Measurements from ENCODE around the gene CD2BP2. TPM values are rescaled to one million over a fixed set of nuclear protein-coding genes. Genes with fewer than 3 reads are reported as not detected.

The CD2BP2 gene
- total and polyA plus RNA-seq, 2 donors (not counting 1 experiment from before 2014, with no cell fraction given) = 35.2 to 45.5 TPM

DNA sequence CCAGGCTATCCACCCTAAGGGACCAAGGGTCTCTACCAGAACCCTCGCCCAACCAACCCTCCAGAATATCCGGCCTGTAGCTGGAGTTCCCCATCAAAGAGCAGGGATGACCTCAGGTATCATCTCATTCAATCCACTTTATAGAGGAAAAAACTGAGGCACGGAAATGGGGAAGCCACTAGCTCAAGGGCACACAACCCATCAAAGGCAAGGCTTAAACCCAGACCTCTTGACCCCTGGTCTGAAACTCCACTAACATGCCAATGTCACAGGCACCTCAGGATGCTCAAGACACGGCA is 13.6 kb upstream of the CD2BP2 start:
- peak overlapping the region; percentile 68 for H3K9ac ChIP-seq (ENCODE audit: insufficient read depth, low read length)
- no peaks in the 10 kb centered on the region for H3K9me3 ChIP-seq (ENCODE audit: control insufficient read depth, insufficient read depth, low read depth, low read length)
- peak overlapping the region; percentile 84 to 92 (median 88) for H3K4me3 ChIP-seq (replicated peaks in 1 of 4; ENCODE audit: control extremely low read depth in 1 of 4, insufficient read depth in 1 of 4, low read depth in 3 of 4, low read length in 4 of 4)
- TF ChIP-seq CTCF (conservative IDR thresholded peaks at IDR 0.05 in 1 of 2, IDR thresholded peaks at IDR 0.05 in 1 of 2; ENCODE audit: low read depth in 1 of 2, low read length in 2 of 2) = no peak
- no peak for TF ChIP-seq EZH2 (IDR thresholded peaks at IDR 0.05; ENCODE audit: low read length, missing control alignments)
- peaks cover 61% of the 10 kb centered on the region for H3K79me2 ChIP-seq (ENCODE audit: control insufficient read depth, insufficient read depth, low read length)
- no peak for DNase-seq (ENCODE audit: low read depth in 2 of 2)
- no peaks in the 10 kb centered on the region for H3K27me3 ChIP-seq (ENCODE audit: control insufficient read depth, insufficient read depth, low read length)
- no peaks in the 10 kb centered on the region for H3K36me3 ChIP-seq (ENCODE audit: control insufficient read depth, insufficient read depth, low read length)
- peak overlapping the region; percentile 48 for H3K27ac ChIP-seq (ENCODE audit: insufficient read depth, low read length)
- H2AFZ ChIP-seq (ENCODE audit: low read length) = no peak overlapping the region
- peaks cover 4% of the 10 kb centered on the region for H3K4me1 ChIP-seq (ENCODE audit: control insufficient read depth, extremely low read depth, insufficient read depth, low read length)
- H4K20me1 ChIP-seq (ENCODE audit: control insufficient read depth, extremely low read depth, insufficient read depth, low read length) = no peaks in the 10 kb centered on the region
- H3K4me2 ChIP-seq (ENCODE audit: extremely low read depth, insufficient read depth, low read length) = peak overlapping the region; percentile 94

- TF ChIP-seq EZH2 (IDR thresholded peaks at IDR 0.05; ENCODE audit: low read length, missing control alignments) (no peak), CTCF (conservative IDR thresholded peaks at IDR 0.05 in 1 of 2, IDR thresholded peaks at IDR 0.05 in 1 of 2; ENCODE audit: low read depth in 1 of 2, low read length in 2 of 2) (no peak)
- no peaks in the 10 kb centered on the region for H3K36me3 ChIP-seq (ENCODE audit: control insufficient read depth, insufficient read depth, low read length)
- H3K27ac ChIP-seq (ENCODE audit: insufficient read depth, low read length) = peak overlapping the region; percentile 48
Observed at GRCh38 chr16:30368122-30368791, 13.1 kb upstream of the CD2BP2 start.

DNA sequence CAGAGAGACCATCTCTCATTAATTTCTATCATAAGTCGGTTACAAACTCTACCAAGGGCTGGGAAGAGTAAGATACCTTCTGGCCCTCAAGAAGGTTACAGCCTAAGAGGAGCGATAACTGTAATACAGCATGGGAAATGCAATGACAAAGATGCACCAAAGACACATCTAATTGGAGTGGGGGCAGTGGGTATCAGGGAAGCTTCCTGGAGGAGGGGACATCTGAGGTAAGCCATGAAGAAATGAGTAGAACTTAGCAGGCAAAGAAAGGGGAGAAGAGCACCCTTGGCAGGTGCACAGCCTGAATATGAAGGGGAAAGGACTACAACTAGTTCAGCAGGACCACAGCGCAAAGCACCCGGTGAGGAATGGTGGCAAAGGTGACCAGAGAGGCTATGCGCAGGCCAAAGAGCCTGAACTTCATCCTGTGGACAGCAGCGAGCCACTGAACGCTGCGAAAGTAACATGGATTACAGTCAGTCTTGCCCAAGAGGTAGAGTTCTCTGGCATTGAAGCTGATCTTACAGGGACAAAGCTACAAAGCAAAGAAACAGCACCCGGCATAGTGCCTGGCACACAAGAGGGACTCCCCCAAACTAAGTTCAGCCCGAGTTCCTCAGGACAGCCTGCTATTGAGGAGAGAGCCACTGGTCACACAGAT is 12.4 kb upstream of the CD2BP2 start:
- no peak for TF ChIP-seq CTCF (conservative IDR thresholded peaks at IDR 0.05 in 1 of 2, IDR thresholded peaks at IDR 0.05 in 1 of 2; ENCODE audit: low read depth in 1 of 2, low read length in 2 of 2)
- no peak for TF ChIP-seq EZH2 (IDR thresholded peaks at IDR 0.05; ENCODE audit: low read length, missing control alignments)

More at GRCh38 chr16:30368122-30368791, 13.1 kb upstream of the CD2BP2 start:
- Histone ChIP-seq H2AFZ (ENCODE audit: low read length) (no peak overlapping the region), H3K27me3 (ENCODE audit: control insufficient read depth, insufficient read depth, low read length) (no peaks in the 10 kb centered on the region), H3K4me3 (replicated peaks in 1 of 4; ENCODE audit: control extremely low read depth in 1 of 4, insufficient read depth in 1 of 4, low read depth in 3 of 4, low read length in 4 of 4) (peak overlapping the region; percentile 84 to 92 (median 88)), H3K9me3 (ENCODE audit: control insufficient read depth, insufficient read depth, low read depth, low read length) (no peaks in the 10 kb centered on the region), H3K79me2 (ENCODE audit: control insufficient read depth, insufficient read depth, low read length) (peaks cover 62% of the 10 kb centered on the region), H4K20me1 (ENCODE audit: control insufficient read depth, extremely low read depth, insufficient read depth, low read length) (no peaks in the 10 kb centered on the region), H3K4me1 (ENCODE audit: control insufficient read depth, extremely low read depth, insufficient read depth, low read length) (peaks cover 4% of the 10 kb centered on the region), H3K4me2 (ENCODE audit: extremely low read depth, insufficient read depth, low read length) (peak overlapping the region; percentile 94), H3K9ac (ENCODE audit: insufficient read depth, low read length) (peak overlapping the region; percentile 68)
- DNase-seq (ENCODE audit: low read depth in 2 of 2) = peak; percentile 44 to 45

More for the DNA sequence above, 12.4 kb upstream of the CD2BP2 start:
- H3K9me3 ChIP-seq (ENCODE audit: control insufficient read depth, insufficient read depth, low read depth, low read length) = no peaks in the 10 kb centered on the region
- H3K36me3 ChIP-seq (ENCODE audit: control insufficient read depth, insufficient read depth, low read length) = no peaks in the 10 kb centered on the region
- no peaks in the 10 kb centered on the region for H3K27me3 ChIP-seq (ENCODE audit: control insufficient read depth, insufficient read depth, low read length)
- H4K20me1 ChIP-seq (ENCODE audit: control insufficient read depth, extremely low read depth, insufficient read depth, low read length) = no peaks in the 10 kb centered on the region
- no peak for DNase-seq (ENCODE audit: low read depth in 2 of 2)
- peak overlapping the region; percentile 94 for H3K4me2 ChIP-seq (ENCODE audit: extremely low read depth, insufficient read depth, low read length)
- no peak overlapping the region for H2AFZ ChIP-seq (ENCODE audit: low read length)
- peak overlapping the region; percentile 48 for H3K27ac ChIP-seq (ENCODE audit: insufficient read depth, low read length)
- peaks cover 4% of the 10 kb centered on the region for H3K4me1 ChIP-seq (ENCODE audit: control insufficient read depth, extremely low read depth, insufficient read depth, low read length)
- H3K4me3 ChIP-seq (replicated peaks in 1 of 4; ENCODE audit: control extremely low read depth in 1 of 4, insufficient read depth in 1 of 4, low read depth in 3 of 4, low read length in 4 of 4) = peak overlapping the region; percentile 84 to 92 (median 88)
- H3K79me2 ChIP-seq (ENCODE audit: control insufficient read depth, insufficient read depth, low read length) = peaks cover 68% of the 10 kb centered on the region
- H3K9ac ChIP-seq (ENCODE audit: insufficient read depth, low read length) = no peak overlapping the region
